DOHH2 (cell line): ENCODE data around the gene FAM168B.

Experiments used
- CTCF ChIP-seq: fragments of 200-600 bp; sonication (generic); IDR thresholded peaks from one replicate; pipeline ENCODE4 v1.5.1; 2014; ENCODE audit warnings: antibody characterized with exemption, mild to moderate bottlenecking, low read depth, low read length; ENCODE audit not compliant: poor library complexity, severe bottlenecking
- EZH2phosphoT487 ChIP-seq: fragments of 200-600 bp; sonication (generic); IDR thresholded peaks from 2 replicates; pipeline ENCODE4 v1.6.1; 2017; ENCODE audit warnings: borderline replicate concordance, mild to moderate bottlenecking, antibody characterized with exemption, low read length, moderate library complexity, mixed read lengths

- TF ChIP-seq CTCF (no peak), EZH2phosphoT487 (no peak)
These were observed 86.7 kb downstream of the FAM168B start for GRCh38 chr2:131006561-131006960.
